Neural progenitor cell (in vitro differentiated cells): ENCODE measurements around the gene TSPAN15. TPM values are rescaled to one million over a fixed set of nuclear protein-coding genes. Genes with fewer than 3 reads are reported as not detected.

Experiments used
- DNase-seq: peaks from one replicate; pipeline ENCODE4 v3.0.0-alpha.2; 2016; ENCODE audit warnings: low spot score
- H2AFZ ChIP-seq: fragments of 200-600 bp; sonication (generic); replicated peaks from 2 replicates; pipeline ENCODE4 v1.6.1; 2016; ENCODE audit warnings: antibody characterized with exemption
- H3F3A ChIP-seq: fragments of 200-600 bp; sonication (generic); 2 replicates; pipeline ENCODE4 v1.6.1; 2016; ENCODE audit warnings: antibody characterized with exemption, low read depth
- H3K27ac ChIP-seq: fragments of 200-600 bp; sonication (generic); 2 replicates; pipeline ENCODE4 v1.5.1; 2016; ENCODE audit warnings: mild to moderate bottlenecking
- H3K27me3 ChIP-seq: fragments of 200-600 bp; sonication (generic); 2 replicates; pipeline ENCODE4 v1.6.1; 2016; ENCODE audit warnings: mild to moderate bottlenecking, moderate library complexity
- H3K36me3 ChIP-seq: fragments of 200-600 bp; sonication (generic); 2 replicates; pipeline ENCODE4 v1.5.1; 2016
- H3K4me1 ChIP-seq: fragments of 200-600 bp; sonication (generic); 2 replicates; pipeline ENCODE4 v1.6.1; 2016; ENCODE audit warnings: mixed run types
- H3K4me2 ChIP-seq: fragments of 200-600 bp; sonication (generic); 2 replicates; pipeline ENCODE4 v1.6.1; 2016
- H3K4me3 ChIP-seq: fragments of 200-600 bp; sonication (generic); 2 replicates; pipeline ENCODE4 v1.5.1; 2016
- H3K79me2 ChIP-seq: fragments of 200-600 bp; sonication (generic); 2 replicates; pipeline ENCODE4 v1.6.1; 2016; ENCODE audit warnings: low read depth
- H3K9ac ChIP-seq: fragments of 200-600 bp; sonication (generic); 2 replicates; pipeline ENCODE4 v1.6.1; 2016
- H3K9me3 ChIP-seq: fragments of 200-600 bp; sonication (generic); 2 replicates; pipeline ENCODE4 v1.5.1; 2016; ENCODE audit warnings: low read depth
- H4K20me1 ChIP-seq: fragments of 200-600 bp; sonication (generic); 2 replicates; pipeline ENCODE4 v1.6.1; 2016; ENCODE audit warnings: low read depth
- H3K27ac Mint-ChIP-seq: 3 replicates; pipeline ENCODE4 v1.8.0; 2021; ENCODE audit warnings: mixed read lengths
- H3K27me3 Mint-ChIP-seq: 2 replicates; pipeline ENCODE4 v1.8.0; 2022; ENCODE audit warnings: low read depth, mild to moderate bottlenecking, inconsistent platforms, moderate library complexity, mixed read lengths; ENCODE audit not compliant: insufficient read depth
- H3K36me3 Mint-ChIP-seq: 3 replicates; pipeline ENCODE4 v1.8.0; 2021; ENCODE audit warnings: mixed read lengths
- H3K4me1 Mint-ChIP-seq: 3 replicates; pipeline ENCODE4 v1.8.0; 2021; ENCODE audit warnings: mixed read lengths
- H3K4me3 Mint-ChIP-seq: 3 replicates; pipeline ENCODE4 v1.8.0; 2021; ENCODE audit warnings: mild to moderate bottlenecking, moderate library complexity, mixed read lengths
- H3K9me3 Mint-ChIP-seq: 3 replicates; pipeline ENCODE4 v1.8.0; 2020; ENCODE audit warnings: mixed read lengths
- EZH2 ChIP-seq: fragments of 200-600 bp; sonication (generic); IDR thresholded peaks from 2 replicates; pipeline ENCODE4 v1.6.1; 2017; ENCODE audit warnings: antibody characterized with exemption, mild to moderate bottlenecking, moderate library complexity
- EZH2phosphoT487 ChIP-seq: fragments of 200-600 bp; sonication (generic); IDR thresholded peaks from 2 replicates; pipeline ENCODE4 v1.6.1; 2017; ENCODE audit warnings: antibody characterized with exemption
- total RNA-seq: library from RNA; depleted of rRNA; stranded (reverse); fragments of >200 nt; gene quantifications from 2 replicates; pipeline ENCODE4 v1.2.3, GENCODE V29; 2015; ENCODE audit warnings: low replicate concordance
- TF ChIP-seq, protein P1 (sequence below): fragments of 200-600 bp; sonication (generic); IDR thresholded peaks from 2 replicates; pipeline ENCODE4 v1.5.1; 2017; ENCODE audit warnings: antibody characterized with exemption, mild to moderate bottlenecking

TSPAN15 gene
- total RNA-seq, 1 donor from 2014 or later: 6.8 TPM

DNA sequence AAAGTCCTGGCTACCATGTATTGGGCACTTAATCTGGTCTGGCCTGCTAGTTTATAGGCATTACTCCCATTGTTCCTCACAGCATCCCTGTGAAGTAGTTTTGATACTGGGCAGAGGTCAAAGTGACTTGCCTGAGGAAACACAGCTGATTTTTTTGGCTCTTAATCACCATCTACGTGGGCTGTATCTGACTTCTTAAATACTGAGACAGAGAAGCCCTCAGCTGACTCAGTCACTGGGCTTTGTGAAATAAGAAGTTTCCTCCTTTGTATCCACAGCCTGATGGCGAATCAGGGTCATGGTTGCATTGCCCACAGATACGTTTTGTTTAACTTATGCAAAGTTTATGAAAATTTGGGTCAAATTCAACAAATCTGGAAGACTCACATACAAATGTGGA lies 47.7 kb upstream of the TSPAN15 start:
- H3K27me3 Mint-ChIP-seq: peaks cover 11% of the 10 kb centered on the region
- H3K27me3 ChIP-seq: peaks cover 5% of the 10 kb centered on the region
- no peak overlapping the region for H3K4me3 ChIP-seq
- no peaks in the 10 kb centered on the region for H4K20me1 ChIP-seq
- H3K36me3 Mint-ChIP-seq: peaks cover 16% of the 10 kb centered on the region
- DNase-seq: no peak
- peaks cover 6% of the 10 kb centered on the region for H3F3A ChIP-seq
- peaks cover 7% of the 10 kb centered on the region for H3K4me1 ChIP-seq
- H3K9me3 Mint-ChIP-seq: no peaks in the 10 kb centered on the region
- TF ChIP-seq EZH2phosphoT487: no peak
- no peak for TF ChIP-seq EZH2
- TF ChIP-seq, protein P1, sequence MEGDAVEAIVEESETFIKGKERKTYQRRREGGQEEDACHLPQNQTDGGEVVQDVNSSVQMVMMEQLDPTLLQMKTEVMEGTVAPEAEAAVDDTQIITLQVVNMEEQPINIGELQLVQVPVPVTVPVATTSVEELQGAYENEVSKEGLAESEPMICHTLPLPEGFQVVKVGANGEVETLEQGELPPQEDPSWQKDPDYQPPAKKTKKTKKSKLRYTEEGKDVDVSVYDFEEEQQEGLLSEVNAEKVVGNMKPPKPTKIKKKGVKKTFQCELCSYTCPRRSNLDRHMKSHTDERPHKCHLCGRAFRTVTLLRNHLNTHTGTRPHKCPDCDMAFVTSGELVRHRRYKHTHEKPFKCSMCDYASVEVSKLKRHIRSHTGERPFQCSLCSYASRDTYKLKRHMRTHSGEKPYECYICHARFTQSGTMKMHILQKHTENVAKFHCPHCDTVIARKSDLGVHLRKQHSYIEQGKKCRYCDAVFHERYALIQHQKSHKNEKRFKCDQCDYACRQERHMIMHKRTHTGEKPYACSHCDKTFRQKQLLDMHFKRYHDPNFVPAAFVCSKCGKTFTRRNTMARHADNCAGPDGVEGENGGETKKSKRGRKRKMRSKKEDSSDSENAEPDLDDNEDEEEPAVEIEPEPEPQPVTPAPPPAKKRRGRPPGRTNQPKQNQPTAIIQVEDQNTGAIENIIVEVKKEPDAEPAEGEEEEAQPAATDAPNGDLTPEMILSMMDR: no peak
- H3K79me2 ChIP-seq: no peaks in the 10 kb centered on the region
- H3K4me1 Mint-ChIP-seq: peaks cover 26% of the 10 kb centered on the region
- H3K9ac ChIP-seq: no peak overlapping the region
- H3K4me2 ChIP-seq: no peak overlapping the region
- H3K9me3 ChIP-seq: no peaks in the 10 kb centered on the region
- no peak overlapping the region for H2AFZ ChIP-seq
- no peaks in the 10 kb centered on the region for H3K36me3 ChIP-seq
- no peak overlapping the region for H3K27ac ChIP-seq
- H3K4me3 Mint-ChIP-seq: no peak overlapping the region
- no peak overlapping the region for H3K27ac Mint-ChIP-seq

DNA sequence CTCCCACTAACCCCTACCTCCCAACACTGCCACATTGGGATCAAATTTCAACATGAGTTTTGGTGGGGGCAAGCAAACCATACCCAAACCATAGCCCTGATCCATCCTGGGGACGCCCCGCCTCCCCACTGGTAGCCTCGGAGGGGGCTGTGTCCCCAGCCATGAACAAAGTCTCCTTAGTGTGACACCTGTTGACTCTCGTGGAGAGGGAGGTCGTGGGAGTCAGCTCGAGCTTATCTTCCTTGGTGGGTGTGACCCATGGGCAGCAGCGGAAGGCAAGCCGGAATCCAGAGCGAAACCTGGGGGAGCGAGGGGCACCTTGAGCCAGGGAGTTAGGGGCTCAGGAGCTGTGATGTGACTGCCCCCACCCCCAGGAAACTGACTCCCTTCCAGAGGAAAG lies 46.5 kb upstream of the TSPAN15 start:
- Histone ChIP-seq H3K36me3 (no peaks in the 10 kb centered on the region), H3K27ac (no peak overlapping the region), H3K27me3 (peaks cover 9% of the 10 kb centered on the region), H3K79me2 (no peaks in the 10 kb centered on the region), H3K9ac (no peak overlapping the region), H3K4me2 (no peak overlapping the region), H2AFZ (no peak overlapping the region), H4K20me1 (no peaks in the 10 kb centered on the region), H3K4me3 (no peak overlapping the region), H3F3A (peaks cover 6% of the 10 kb centered on the region), H3K9me3 (no peaks in the 10 kb centered on the region), H3K4me1 (peaks cover 7% of the 10 kb centered on the region)
- no peak for DNase-seq
- Mint-ChIP-seq H3K27ac (no peak overlapping the region), H3K9me3 (no peaks in the 10 kb centered on the region), H3K36me3 (peaks cover 16% of the 10 kb centered on the region), H3K4me1 (peaks cover 26% of the 10 kb centered on the region), H3K27me3 (peaks cover 12% of the 10 kb centered on the region), H3K4me3 (no peak overlapping the region)
- TF ChIP-seq, protein P1: no peak
- TF ChIP-seq EZH2 (no peak), EZH2phosphoT487 (no peak)

DNA sequence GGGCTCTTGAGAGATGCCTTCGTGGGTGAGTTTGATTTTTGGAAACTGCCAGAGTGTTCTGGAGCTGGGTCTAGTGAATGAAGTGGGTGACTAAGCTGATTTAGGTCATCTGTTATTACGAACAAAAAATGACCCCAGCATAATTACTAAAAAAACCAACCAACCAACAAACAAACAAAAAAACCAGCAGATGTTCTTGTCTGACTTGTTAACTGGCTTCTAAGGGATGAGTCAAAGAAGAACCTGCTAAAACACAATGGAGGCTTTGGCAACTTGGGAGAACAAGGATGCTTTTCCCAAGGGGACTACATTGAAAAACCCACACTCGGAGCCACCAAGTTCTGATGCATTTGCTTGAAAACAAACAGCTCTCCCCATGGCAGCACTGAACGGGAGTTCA lies 46.0 kb upstream of the TSPAN15 start:
- peaks cover 9% of the 10 kb centered on the region for H3K27me3 ChIP-seq
- H3K4me3 ChIP-seq: no peak overlapping the region
- TF ChIP-seq EZH2 (no peak), EZH2phosphoT487 (no peak)
- TF ChIP-seq, protein P1: no peak
- no peaks in the 10 kb centered on the region for H4K20me1 ChIP-seq
- H2AFZ ChIP-seq: no peak overlapping the region
- H3K9me3 Mint-ChIP-seq: no peaks in the 10 kb centered on the region
- H3K4me1 Mint-ChIP-seq: peaks cover 26% of the 10 kb centered on the region
- no peak for DNase-seq
- no peak overlapping the region for H3K4me3 Mint-ChIP-seq
- H3F3A ChIP-seq: peaks cover 6% of the 10 kb centered on the region
- no peak overlapping the region for H3K27ac ChIP-seq
- no peak overlapping the region for H3K27ac Mint-ChIP-seq
- H3K36me3 Mint-ChIP-seq: peaks cover 16% of the 10 kb centered on the region
- peaks cover 7% of the 10 kb centered on the region for H3K4me1 ChIP-seq
- H3K36me3 ChIP-seq: no peaks in the 10 kb centered on the region
- H3K9me3 ChIP-seq: no peaks in the 10 kb centered on the region
- H3K79me2 ChIP-seq: no peaks in the 10 kb centered on the region
- no peak overlapping the region for H3K4me2 ChIP-seq
- H3K9ac ChIP-seq: no peak overlapping the region
- peaks cover 10% of the 10 kb centered on the region for H3K27me3 Mint-ChIP-seq
